HG03097 (cell line): ENCODE data around the gene IMPACT.

Experiments
- ATAC-seq: cut with Tn5 transposase; IDR thresholded peaks from one replicate; pipeline ENCODE4 v1.9.1; 2021; ENCODE audit not compliant: unreplicated experiment, low FRiP score

The IMPACT gene, protein sequence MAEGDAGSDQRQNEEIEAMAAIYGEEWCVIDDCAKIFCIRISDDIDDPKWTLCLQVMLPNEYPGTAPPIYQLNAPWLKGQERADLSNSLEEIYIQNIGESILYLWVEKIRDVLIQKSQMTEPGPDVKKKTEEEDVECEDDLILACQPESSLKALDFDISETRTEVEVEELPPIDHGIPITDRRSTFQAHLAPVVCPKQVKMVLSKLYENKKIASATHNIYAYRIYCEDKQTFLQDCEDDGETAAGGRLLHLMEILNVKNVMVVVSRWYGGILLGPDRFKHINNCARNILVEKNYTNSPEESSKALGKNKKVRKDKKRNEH

GRCh38 chr18:24426398-24427294 lies at the start of gene IMPACT:
Gene IMPACT, plus strand, starts transcription at chr18:24426670. Its CDS starts 87 bp downstream, at chr18:24426757.
- peak; percentile 91 for ATAC-seq

DNA sequence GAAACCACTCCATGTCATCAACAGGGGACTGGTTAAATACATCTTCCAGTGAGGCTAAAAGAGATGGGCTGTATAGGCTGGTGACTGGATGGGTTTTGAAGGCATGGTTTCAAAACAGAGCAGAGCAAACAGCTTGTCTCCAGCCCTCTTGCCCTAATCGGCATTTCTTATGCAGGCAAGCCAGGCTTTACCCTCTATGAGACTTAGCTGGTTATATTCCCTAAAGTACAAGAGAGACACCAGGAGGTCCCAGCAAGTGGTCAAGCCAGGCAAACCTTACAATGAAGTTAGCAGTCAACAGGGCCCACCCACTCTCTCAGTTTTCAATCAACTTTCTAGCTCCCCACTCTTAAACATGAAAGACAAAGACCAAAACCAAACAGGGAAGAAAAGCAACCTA lies 47.9 kb upstream of the IMPACT start:
- no peak for ATAC-seq

DNA sequence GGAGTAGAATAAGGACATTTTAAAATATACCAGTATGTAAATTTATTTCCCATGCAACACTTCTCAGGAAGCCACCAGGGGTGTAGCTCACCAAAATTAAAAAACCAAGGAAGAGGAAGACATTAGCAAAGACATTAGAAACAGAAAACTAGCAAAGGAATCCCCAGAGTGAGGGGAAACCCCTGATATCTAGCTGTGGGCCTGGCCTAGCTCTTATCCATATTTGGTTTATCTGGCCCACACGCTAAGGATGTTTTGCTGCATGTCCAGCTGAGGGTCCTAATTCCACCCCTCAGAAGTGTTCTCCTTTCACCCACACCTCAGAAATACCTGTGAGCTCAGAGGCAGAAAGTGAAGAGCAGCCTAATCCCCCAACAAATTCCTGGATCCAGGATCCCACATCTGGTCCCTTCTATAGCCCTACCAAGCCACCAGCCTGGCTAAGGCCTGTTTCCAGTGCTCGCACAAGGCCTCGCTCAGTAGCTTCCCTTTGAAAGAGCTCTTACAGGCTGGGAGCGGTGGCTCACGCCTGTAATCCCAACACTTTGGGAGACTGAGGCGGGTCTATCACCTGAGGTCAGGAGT lies 46.2 kb upstream of the IMPACT start:
- ATAC-seq, result no peak

DNA sequence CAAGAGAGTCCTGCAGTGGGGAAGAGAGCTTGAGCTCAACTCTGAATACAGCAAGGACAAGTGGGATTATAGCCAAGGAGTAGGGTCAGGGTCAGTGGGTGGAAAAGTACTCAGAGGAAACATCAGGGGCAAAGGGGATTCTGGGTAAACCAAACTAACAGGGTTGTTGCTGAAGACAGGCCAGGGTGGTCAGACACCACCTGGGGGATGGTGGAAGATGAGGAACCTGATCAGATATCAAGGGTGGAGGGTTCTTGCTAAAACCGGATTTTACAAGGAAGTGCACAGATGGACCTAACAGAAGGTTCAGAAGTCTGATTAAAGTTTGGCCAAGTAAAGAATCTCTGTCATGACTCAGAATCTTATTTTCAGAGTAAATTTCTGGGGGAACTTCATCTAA lies 45.3 kb upstream of the IMPACT start:
- no peak for ATAC-seq

- ATAC-seq, result no peak
Observed at GRCh38 chr18:24386681-24387080, 39.8 kb upstream of the IMPACT start.

- no peak for ATAC-seq
Observed at GRCh38 chr18:24388957-24389356, 37.5 kb upstream of the IMPACT start.

GRCh38 chr18:24395049-24395795 lies 31.2 kb upstream of the IMPACT start:
- ATAC-seq, result no peak

- no peak for ATAC-seq
Observed at GRCh38 chr18:24396082-24396633, 30.3 kb upstream of the IMPACT start.

- peak; percentile 22 for ATAC-seq
Observed at GRCh38 chr18:24397131-24397693, 29.3 kb upstream of the IMPACT start.

DNA sequence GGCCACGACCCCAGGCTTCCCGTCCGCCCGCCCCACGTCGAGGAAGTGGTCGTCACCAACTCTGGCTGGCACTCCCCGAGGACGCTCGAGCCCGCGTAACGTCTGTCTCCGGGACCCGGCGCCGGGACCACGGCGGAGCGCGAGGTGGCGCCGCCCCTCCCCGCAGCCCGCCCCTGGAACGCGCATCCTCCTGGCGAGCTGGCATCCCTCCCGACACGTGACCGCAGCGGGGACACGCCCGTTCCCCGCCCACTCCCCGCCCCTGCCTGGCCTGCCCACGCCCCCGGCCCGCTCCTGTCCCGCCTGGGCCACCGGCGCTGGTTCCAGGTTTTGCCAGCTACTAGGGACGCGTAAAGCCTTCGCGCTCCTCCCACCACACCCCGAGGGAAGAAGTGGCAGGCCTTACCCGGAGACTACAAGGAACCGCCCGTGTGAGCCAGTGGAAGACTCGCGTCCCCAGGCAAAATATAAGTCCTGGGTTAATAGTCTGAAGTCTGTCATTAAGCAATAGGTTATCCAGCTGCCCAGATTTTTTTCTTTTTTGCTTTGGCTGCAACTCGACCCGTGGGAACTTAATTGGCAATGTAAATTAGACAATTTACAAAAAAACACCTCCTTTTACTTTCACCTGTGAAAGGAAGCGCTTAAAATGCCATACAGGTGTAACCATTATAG lies 28.6 kb upstream of the IMPACT start, which contains the start of gene OSBPL1A:
Gene OSBPL1A (minus strand): TSS at position 131 of the 675 bp plus-strand sequence. CDS start 20,291 bp downstream, outside the sequence.
- peak; percentile 79 for ATAC-seq

GRCh38 chr18:24398540-24398939 lies 27.9 kb upstream of the IMPACT start:
- ATAC-seq, result no peak

- no peak for ATAC-seq
Observed at GRCh38 chr18:24400587-24400986, 25.9 kb upstream of the IMPACT start.

DNA sequence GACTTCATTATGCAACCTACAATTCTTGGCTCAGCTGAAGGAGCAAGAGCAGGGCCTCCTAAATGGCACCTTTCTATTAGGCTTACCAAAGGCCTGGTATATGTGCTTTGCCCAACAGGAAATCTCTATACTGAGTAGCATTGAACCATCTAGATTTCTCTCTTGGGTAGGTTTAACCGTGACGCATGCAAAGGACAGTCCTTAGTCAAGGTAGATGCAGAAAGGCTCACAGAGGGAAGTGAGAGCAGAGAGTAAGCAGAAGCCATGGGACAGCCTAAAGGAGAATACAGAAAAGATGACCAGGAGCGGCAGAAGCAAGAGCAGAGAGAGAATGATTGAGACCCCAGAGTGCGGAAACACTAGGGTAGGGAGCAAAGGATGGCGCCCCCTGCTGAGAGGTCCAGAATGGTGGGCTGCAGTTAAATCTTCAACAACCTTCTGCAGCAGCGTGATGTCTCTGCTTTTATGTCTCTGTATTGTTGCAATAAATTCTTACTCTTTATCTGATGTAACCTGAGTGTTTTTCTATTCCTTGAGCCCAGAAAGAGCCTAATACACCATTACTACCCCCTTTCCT lies 24.2 kb upstream of the IMPACT start:
- ATAC-seq, result no peak

DNA sequence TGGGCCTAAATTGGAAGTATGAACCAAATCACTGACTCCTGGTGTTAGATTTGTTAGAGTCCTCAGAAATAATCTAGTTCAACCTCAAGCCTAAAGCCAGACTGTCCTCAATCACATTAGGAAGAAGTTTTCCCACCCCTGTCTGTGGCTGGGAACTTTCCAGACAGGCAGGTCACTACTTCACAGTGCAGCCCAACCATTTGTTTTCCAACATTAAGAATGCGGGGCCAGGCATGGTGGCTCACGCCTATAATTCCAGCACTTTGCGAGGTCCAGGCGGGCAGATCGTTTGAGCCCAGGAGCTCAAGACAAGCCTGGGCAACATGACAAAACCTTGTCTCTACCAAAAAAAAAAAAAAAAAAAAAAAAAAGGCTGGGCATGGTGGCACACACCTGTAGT lies 23.4 kb upstream of the IMPACT start:
- no peak for ATAC-seq

DNA sequence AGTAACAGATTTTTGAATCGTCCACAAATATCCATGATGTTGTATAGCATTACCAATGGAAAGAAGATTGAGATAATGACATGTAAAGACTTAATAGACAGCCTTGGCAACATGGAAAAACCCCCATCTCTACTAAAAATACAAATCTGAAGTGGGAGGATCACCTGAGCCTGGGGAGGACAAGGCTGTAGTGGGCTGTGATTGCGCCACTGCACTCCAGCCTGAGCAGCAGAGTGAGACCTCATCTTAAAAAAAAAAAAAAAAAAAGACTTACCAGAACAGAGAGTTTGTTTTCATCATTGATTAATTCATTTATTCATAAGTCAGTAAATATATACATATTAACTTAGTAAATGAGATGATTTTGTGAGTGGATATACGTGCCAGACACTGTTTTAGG lies 21.9 kb upstream of the IMPACT start:
- no peak for ATAC-seq

GRCh38 chr18:24408496-24408895 lies 18.0 kb upstream of the IMPACT start:
- no peak for ATAC-seq

- no peak for ATAC-seq
Observed at GRCh38 chr18:24413148-24413547, 13.3 kb upstream of the IMPACT start.

DNA sequence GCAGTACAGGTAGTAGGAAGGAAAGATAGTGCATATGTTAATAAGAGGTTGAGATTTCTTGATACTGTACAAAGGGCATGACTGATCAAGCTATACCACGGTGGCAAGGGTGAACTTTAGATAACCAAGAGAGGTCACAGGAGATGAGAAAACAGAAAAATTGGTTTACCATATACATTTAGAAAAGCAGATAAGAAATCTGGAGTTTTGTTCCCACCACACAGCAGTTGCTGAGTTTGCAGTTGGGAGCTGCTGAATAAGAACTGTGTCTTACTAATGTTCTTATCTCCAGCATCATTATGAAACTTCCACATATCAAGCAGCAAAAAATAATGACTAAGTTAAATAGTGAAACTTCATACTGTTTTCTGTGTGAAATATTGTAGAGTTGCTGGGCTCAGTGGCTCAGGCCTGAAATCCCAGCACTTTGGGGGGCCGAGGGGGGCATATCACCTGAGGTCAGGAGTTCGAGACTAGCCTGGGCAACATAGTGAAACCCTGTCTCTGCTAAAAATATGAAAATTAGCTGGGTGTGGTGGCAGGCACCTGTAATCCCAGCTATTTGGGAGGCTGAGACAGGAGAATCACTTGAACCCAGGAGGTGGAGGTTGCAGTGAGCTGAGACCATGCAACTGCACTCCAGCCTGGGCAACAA lies 12.0 kb upstream of the IMPACT start:
- ATAC-seq, result no peak

GRCh38 chr18:24417480-24417879 lies 9.0 kb upstream of the IMPACT start:
- ATAC-seq, result no peak
